GM12878 (cell line): ENCODE measurements around the gene SLC38A8. TPM values are rescaled to one million over a fixed set of nuclear protein-coding genes. Genes with fewer than 3 reads are reported as not detected.

Source experiments
- ATAC-seq: fragments of 200-7000 bp; cut with Tn5 transposase; 3 replicates; pipeline ENCODE4 v1.9.1; 2020; ENCODE audit warnings: mild to moderate bottlenecking, moderate library complexity
- BruUV-seq: library from RNA; stranded (reverse); fragments of 400-500 nt; replicated peaks from 2 replicates; lab custom pipeline; 2021; lab: Mats Ljungman, UMichigan
- CTCF ChIA-PET: fragments of 300-600 bp; sonication (Branson Sonifier 250); formaldehyde crosslinking; extraction: SDS; loops from one replicate; lab custom pipeline; 2021; ENCODE audit warnings: inconsistent platforms; lab: Yijun Ruan, JAX
- POLR2A ChIA-PET: fragments of 350-600 bp; formaldehyde crosslinking; extraction: SDS; loops from one replicate; lab custom pipeline; 2021; ENCODE audit warnings: inconsistent platforms; lab: Charles Lee
- RAD21 ChIA-PET: fragments of 300-600 bp; sonication (Branson Sonifier 250); formaldehyde crosslinking; loops from one replicate; lab custom pipeline; 2023; ENCODE audit warnings: antibody characterized with exemption; ENCODE audit not compliant: unreplicated experiment; lab: Charles Lee
- SMC1A ChIA-PET: fragments of 300-600 bp; sonication (Branson Sonifier 250); formaldehyde crosslinking; loops from one replicate; lab custom pipeline; 2023; ENCODE audit not compliant: unreplicated experiment, uncharacterized antibody; lab: Charles Lee
- DNase-seq: peaks from one replicate; pipeline ENCODE4 v3.0.0-alpha.2; 2011; ENCODE audit warnings: low read depth, low spot score
- FAIRE-seq: peaks from 3 replicates; lab custom pipeline; 2011; peaks lifted over from hg19 to GRCh38; lab: Jason Lieb, UNC
- H2AFZ ChIP-seq: 2 replicates; pipeline ENCODE4 v1.6.0; 2011; ENCODE audit warnings: low read depth, low read length, control low read depth; ENCODE audit not compliant: control insufficient read depth
- H3K27ac ChIP-seq: 2 replicates; pipeline ENCODE4 v1.5.1; 2011; ENCODE audit warnings: control low read depth; ENCODE audit not compliant: control insufficient read depth, insufficient read depth
- H3K27me3 ChIP-seq, 2 experiments: replicated peaks in 1 of 2; 2 replicates each; pipeline versions ENCODE4 v1.6.0 to v1.6.1; 2011; ENCODE audit warnings: low read length in 1 of 2; ENCODE audit not compliant: control insufficient read depth in 2 of 2, insufficient read depth in 2 of 2
- H3K36me3 ChIP-seq, 2 experiments: 2 replicates each; pipeline ENCODE4 v1.5.1; 2011; ENCODE audit warnings: low read length in 1 of 2; ENCODE audit not compliant: control insufficient read depth in 2 of 2, insufficient read depth in 2 of 2
- H3K4me1 ChIP-seq: 2 replicates; pipeline ENCODE4 v1.6.1; 2011; ENCODE audit warnings: mild to moderate bottlenecking, low read length, moderate library complexity, mixed read lengths; ENCODE audit not compliant: control insufficient read depth, insufficient read depth
- H3K4me2 ChIP-seq: 2 replicates; pipeline ENCODE4 v1.6.0; 2011; ENCODE audit warnings: control low read depth; ENCODE audit not compliant: control insufficient read depth, insufficient read depth
- H3K4me3 ChIP-seq: fragments of 200-600 bp; sonication (generic); 2 replicates; pipeline ENCODE4 v1.5.1; 2016
- H3K79me2 ChIP-seq: 2 replicates; pipeline ENCODE4 v1.6.0; 2011; ENCODE audit warnings: low read length; ENCODE audit not compliant: control insufficient read depth, insufficient read depth
- H3K9ac ChIP-seq: 2 replicates; pipeline ENCODE4 v1.8.0; 2011; ENCODE audit warnings: low read length, control low read depth, mixed read lengths; ENCODE audit not compliant: control insufficient read depth, insufficient read depth
- H3K9me3 ChIP-seq: replicated peaks from 3 replicates; pipeline ENCODE4 v1.5.1; 2011; ENCODE audit warnings: mild to moderate bottlenecking, low read length; ENCODE audit not compliant: control insufficient read depth, insufficient read depth
- H4K20me1 ChIP-seq: 2 replicates; pipeline ENCODE4 v1.6.0; 2011; ENCODE audit not compliant: control insufficient read depth, insufficient read depth
- CBX5 ChIP-seq: sonication (generic); IDR thresholded peaks from 2 replicates; pipeline ENCODE4 v1.6.1; 2016; ENCODE audit warnings: low read depth, moderate library complexity, mild to moderate bottlenecking, inconsistent platforms
- CTCF ChIP-seq, 3 experiments: IDR thresholded peaks in 2 of 3; conservative IDR thresholded peaks in 1 of 3; 2 replicates each; pipeline ENCODE4 v1.5.1; 2011; ENCODE audit warnings: low read depth in 3 of 3, low read length in 3 of 3, mild to moderate bottlenecking in 3 of 3, control low read depth in 2 of 3, moderate library complexity in 2 of 3, inconsistent platforms in 1 of 3, mixed read lengths in 1 of 3; ENCODE audit not compliant: control insufficient read depth in 2 of 3, insufficient read depth in 1 of 3; ENCODE audit errors: extremely low read depth in 1 of 3
- CUX1 ChIP-seq: IDR thresholded peaks from 2 replicates; pipeline ENCODE4 v1.6.1; 2012; ENCODE audit warnings: improper control_type of control experiment, low read depth, low read length; ENCODE audit not compliant: insufficient replicate concordance
- LARP7 ChIP-seq: fragments of 450-650 bp; IDR thresholded peaks from 2 replicates; pipeline ENCODE4 v1.6.1; 2017; ENCODE audit warnings: mild to moderate bottlenecking
- MYC ChIP-seq: IDR thresholded peaks from 2 replicates; pipeline ENCODE4 v1.6.1; 2011; ENCODE audit warnings: mild to moderate bottlenecking, low read length, moderate library complexity, inconsistent platforms; ENCODE audit not compliant: insufficient read depth, insufficient replicate concordance, insufficient read length, severe bottlenecking
- NRF1 ChIP-seq: conservative IDR thresholded peaks from 2 replicates; pipeline ENCODE4 v1.6.1; 2011; ENCODE audit warnings: mild to moderate bottlenecking, low read depth, low read length, improper control_type of control experiment
- PKNOX1 ChIP-seq: fragments of 450-650 bp; IDR thresholded peaks from 2 replicates; pipeline ENCODE4 v1.6.1; 2016; ENCODE audit warnings: mild to moderate bottlenecking
- POU2F2 ChIP-seq: IDR thresholded peaks from 3 replicates; pipeline ENCODE4 v1.6.1; 2011; ENCODE audit warnings: low read depth, mild to moderate bottlenecking, low read length, borderline replicate concordance
- RAD21 ChIP-seq: IDR thresholded peaks from 2 replicates; pipeline ENCODE4 v1.6.1; 2011; ENCODE audit warnings: mild to moderate bottlenecking, low read depth, low read length, moderate library complexity; ENCODE audit not compliant: insufficient read depth
- SMAD1 ChIP-seq: fragments of 450-650 bp; IDR thresholded peaks from 2 replicates; pipeline ENCODE4 v1.6.1; 2018; ENCODE audit warnings: mild to moderate bottlenecking, low read depth; ENCODE audit not compliant: partially characterized antibody
- SMC3 ChIP-seq: IDR thresholded peaks from 2 replicates; pipeline ENCODE4 v1.6.1; 2011; ENCODE audit warnings: low read length, improper control_type of control experiment, borderline replicate concordance
- SUPT20H ChIP-seq: IDR thresholded peaks from 2 replicates; pipeline ENCODE4 v1.6.1; 2011; ENCODE audit warnings: low read depth, mild to moderate bottlenecking, low read length, moderate library complexity, borderline replicate concordance; ENCODE audit not compliant: control insufficient read depth
- WGBS: methylation state at CpG from one replicate; pipeline ENCODE4 v1.1.6; 2016; ENCODE audit warnings: low lambda C conversion rate; ENCODE audit not compliant: insufficient replicate concordance, insufficient coverage; ENCODE audit errors: missing lambda C conversion rate; 5-methylcytosine and 5-hydroxymethylcytosine counted together
- in situ Hi-C: fragments of 300-500 bp; cut with MboI; formaldehyde crosslinking; loops from 9 replicates; pipeline ENCODE4 v1.14.3; 2018; ENCODE audit warnings: mixed read lengths
- intact Hi-C: fragments of 100-400 bp; cut with micrococcal nuclease; formaldehyde crosslinking; loops from one replicate; pipeline ENCODE4 v1.14.2; 2022; ENCODE audit not compliant: unreplicated experiment
- polyA plus RNA-seq, 11 experiments: library from polyadenylated mRNA; depleted of rRNA in 4 of 11; unstranded in 6 of 11; stranded (reverse) in 5 of 11; fragments of >200 nt; fragmentation: Nextera tagmentation in 4 of 11; fragmentation: Illumina TruSeq in 1 of 11; extraction: Ambion mirVana in 4 of 11; extraction: Trizol in 1 of 11; gene quantifications; 1 replicate in 1 of 11; 2 replicates in 10 of 11; pipeline versions ENCODE4 v1.2.1 to v1.2.3, GENCODE V29; 2011 to 2016; ENCODE audit warnings: inconsistent platforms in 2 of 11, missing spikeins in 2 of 11, low read depth in 1 of 11
- total RNA-seq, 4 experiments: library from RNA; depleted of rRNA in 3 of 4; stranded (reverse); fragments of >200 nt in 3 of 4; fragmentation: Illumina TruSeq in 1 of 4; extraction: Trizol in 1 of 4; gene quantifications; 2 replicates each; pipeline versions ENCODE4 v1.2.1 to v1.2.3, GENCODE V29; 2013 to 2021

Gene SLC38A8
- total and polyA plus RNA-seq, 10 of the 15 experiments (the other 5 are each of a cell fraction or from before 2014, with no cell fraction given): not detected

- TF ChIP-seq SMAD1: no peak
- TF ChIP-seq SUPT20H: no peak
- TF ChIP-seq LARP7: no peak
- no peak for TF ChIP-seq CBX5
Observed at GRCh38 chr16:84063980-84064379, 21.4 kb upstream of the SLC38A8 start (continued).

- FAIRE-seq: no peak
- intact Hi-C loops: loop anchor here (5.0 kb wide), 1 partner anchor 236 kb away; no protein-coding TSS in a partner anchor
- CTCF ChIA-PET: interaction anchor here (0.6 to 1.7 kb wide), 10 partner anchors 9 to 235 kb away, joined by 3 to 5 read pairs (median 3); partner anchors contain the start of gene TAF1C
- TF ChIP-seq CTCF (IDR thresholded peaks at IDR 0.05 in 2 of 3, conservative IDR thresholded peaks at IDR 0.05 in 1 of 3; ENCODE audit: control insufficient read depth in 2 of 3, extremely low read depth in 1 of 3, insufficient read depth in 1 of 3, low read depth in 3 of 3, low read length in 3 of 3): peak; percentile 55 to 75 (median 71)
- TF ChIP-seq PKNOX1: no peak
- no peak for TF ChIP-seq MYC
- 0 out of 2 replicates have a peak, but pooled peaks have one; percentile 26 for TF ChIP-seq RAD21
- TF ChIP-seq CUX1: no peak
- no peak for TF ChIP-seq NRF1
- TF ChIP-seq SMC3: peak; percentile 49; the same call in 1 of the 2 replicates
- no peak for TF ChIP-seq POU2F2
Observed at GRCh38 chr16:84062734-84063640, 20.4 kb upstream of the SLC38A8 start.

More at GRCh38 chr16:84062734-84063640, 20.4 kb upstream of the SLC38A8 start:
- peak; percentile 92 for ATAC-seq
- Histone ChIP-seq H3K9ac (no peak overlapping the region), H4K20me1 (no peaks in the 10 kb centered on the region), H3K4me3 (no peak overlapping the region), H3K36me3 (peaks cover 29% of the 10 kb centered on the region in 2 experiments; a peak in 3 of 4 replicates), H3K79me2 (no peaks in the 10 kb centered on the region), H3K4me1 (no peaks in the 10 kb centered on the region), H3K27me3 (no peaks in the 10 kb centered on the region), H3K9me3 (no peaks in the 10 kb centered on the region), H3K4me2 (no peak overlapping the region), H3K27ac (no peak overlapping the region), H2AFZ (no peak overlapping the region)
- 79% methylated on average over 25 of the region's 25 CpGs for WGBS
- in situ Hi-C loops: loop anchor here (5.0 kb wide), 2 partner anchors 106 to 236 kb away; no protein-coding TSS in a partner anchor
- no TSS peak for BruUV-seq
- no peak for DNase-seq
- POLR2A ChIA-PET: no interaction called here
- RAD21 ChIA-PET: no interaction called here
- SMC1A ChIA-PET: no interaction called here
